SU-DHL-6 (cell line): Measurements from ENCODE around the gene PLEKHO1.

Experiments used
- H2AFZ ChIP-seq: fragments of 200-600 bp; sonication (generic); 2 replicates; pipeline ENCODE4 v1.6.1; 2014; ENCODE audit warnings: low read depth, mild to moderate bottlenecking, moderate library complexity, mixed read lengths, antibody characterized with exemption, low read length; ENCODE audit not compliant: severe bottlenecking
- H3F3A ChIP-seq: fragments of 200-600 bp; shearing (Covaris generic); 2 replicates; pipeline ENCODE4 v1.6.0; 2016; ENCODE audit warnings: antibody characterized with exemption, mild to moderate bottlenecking; ENCODE audit not compliant: insufficient read depth
- H3K27ac ChIP-seq: fragments of 200-600 bp; sonication (generic); 2 replicates; pipeline ENCODE4 v1.5.1; 2016; ENCODE audit warnings: low read depth, mild to moderate bottlenecking, low read length, moderate library complexity, mixed read lengths
- H3K27me3 ChIP-seq: fragments of 200-600 bp; sonication (generic), shearing (Covaris generic); 2 replicates; pipeline ENCODE4 v1.6.0; 2014; ENCODE audit warnings: mild to moderate bottlenecking, low read length
- H3K36me3 ChIP-seq: fragments of 200-600 bp; sonication (generic); 2 replicates; pipeline ENCODE4 v1.6.1; 2014; ENCODE audit warnings: mild to moderate bottlenecking, low read length, mixed read lengths
- H3K4me2 ChIP-seq: fragments of 300-600, 200-600 bp; shearing (Covaris generic), sonication (generic); 2 replicates; pipeline ENCODE4 v1.6.0; 2014; ENCODE audit warnings: low read length, low read depth, mild to moderate bottlenecking; ENCODE audit not compliant: poor library complexity, severe bottlenecking
- H3K4me3 ChIP-seq: fragments of 200-600 bp; sonication (generic); 2 replicates; pipeline ENCODE4 v1.5.1; 2014; ENCODE audit warnings: antibody characterized with exemption, low read length, mild to moderate bottlenecking, mixed read lengths; ENCODE audit not compliant: insufficient read depth, poor library complexity, severe bottlenecking
- H3K79me2 ChIP-seq: fragments of 200-600 bp; sonication (generic); 2 replicates; pipeline ENCODE4 v1.6.1; 2014; ENCODE audit warnings: mild to moderate bottlenecking, low read length, moderate library complexity; ENCODE audit not compliant: insufficient read depth
- H3K9ac ChIP-seq: fragments of 200-600 bp; sonication (generic); 2 replicates; pipeline ENCODE4 v1.7.0; 2014; ENCODE audit warnings: mild to moderate bottlenecking, low read length
- H3K9me2 ChIP-seq: fragments of 200-600 bp; sonication (generic); replicated peaks from 2 replicates; pipeline ENCODE4 v1.6.1; 2014; ENCODE audit warnings: low read length; ENCODE audit not compliant: insufficient read depth
- H3K9me3 ChIP-seq: fragments of 200-600 bp; sonication (generic); 2 replicates; pipeline ENCODE4 v1.6.1; 2014; ENCODE audit warnings: low read length, mixed read lengths; ENCODE audit not compliant: insufficient read depth
- H4K20me1 ChIP-seq: fragments of 200-600 bp; sonication (generic); 2 replicates; pipeline ENCODE4 v1.6.1; 2014; ENCODE audit warnings: low read depth, mild to moderate bottlenecking, antibody characterized with exemption, low read length, moderate library complexity, mixed read lengths
- CTCF ChIP-seq: fragments of 200-600 bp; sonication (generic); IDR thresholded peaks from one replicate; pipeline ENCODE4 v1.5.1; 2017; ENCODE audit warnings: antibody characterized with exemption, mild to moderate bottlenecking, low read length, moderate library complexity; ENCODE audit not compliant: insufficient read depth, poor library complexity, severe bottlenecking
- EZH2phosphoT487 ChIP-seq: fragments of 200-600 bp; sonication (generic), shearing (Covaris generic); conservative IDR thresholded peaks from 2 replicates; pipeline ENCODE4 v1.6.1; 2018; ENCODE audit warnings: mild to moderate bottlenecking, antibody characterized with exemption, low read length, moderate library complexity, mixed read lengths

Gene PLEKHO1

GRCh38 chr1:150178548-150178947 is 28.8 kb downstream of the PLEKHO1 start:
- Histone ChIP-seq H3K9me2 (no peaks in the 10 kb centered on the region), H3K4me2 (no peak overlapping the region)

GRCh38 chr1:150179867-150180266 is 30.2 kb downstream of the PLEKHO1 start:
- H3K9me2 ChIP-seq = no peaks in the 10 kb centered on the region
- H4K20me1 ChIP-seq = no peaks in the 10 kb centered on the region
- H2AFZ ChIP-seq = no peak overlapping the region
- H3K9me3 ChIP-seq = no peaks in the 10 kb centered on the region
- no peaks in the 10 kb centered on the region for H3K36me3 ChIP-seq
- no peaks in the 10 kb centered on the region for H3K79me2 ChIP-seq
- no peak overlapping the region for H3K27ac ChIP-seq
- no peak overlapping the region for H3K4me3 ChIP-seq
- no peaks in the 10 kb centered on the region for H3F3A ChIP-seq
- no peak overlapping the region for H3K9ac ChIP-seq
- TF ChIP-seq CTCF (no peak), EZH2phosphoT487 (no peak)
- no peak overlapping the region for H3K4me2 ChIP-seq
- no peaks in the 10 kb centered on the region for H3K27me3 ChIP-seq

More at GRCh38 chr1:150178548-150178947, 28.8 kb downstream of the PLEKHO1 start:
- no peaks in the 10 kb centered on the region for H3K27me3 ChIP-seq
- no peak overlapping the region for H3K4me3 ChIP-seq
- no peak overlapping the region for H2AFZ ChIP-seq
- H3K9ac ChIP-seq = no peak overlapping the region
- TF ChIP-seq EZH2phosphoT487 (no peak), CTCF (no peak)
- H3K27ac ChIP-seq = no peak overlapping the region
- no peaks in the 10 kb centered on the region for H3K79me2 ChIP-seq
- H4K20me1 ChIP-seq = no peaks in the 10 kb centered on the region
- no peaks in the 10 kb centered on the region for H3K36me3 ChIP-seq
- no peaks in the 10 kb centered on the region for H3F3A ChIP-seq
- H3K9me3 ChIP-seq = no peaks in the 10 kb centered on the region

- Histone ChIP-seq H3K9ac (no peak overlapping the region), H2AFZ (no peak overlapping the region), H3K4me3 (no peak overlapping the region), H3K36me3 (no peaks in the 10 kb centered on the region), H3F3A (no peaks in the 10 kb centered on the region), H3K27me3 (no peaks in the 10 kb centered on the region), H3K9me2 (no peaks in the 10 kb centered on the region), H3K9me3 (no peaks in the 10 kb centered on the region), H3K27ac (no peak overlapping the region), H3K4me2 (no peak overlapping the region), H3K79me2 (no peaks in the 10 kb centered on the region), H4K20me1 (no peaks in the 10 kb centered on the region)
- TF ChIP-seq EZH2phosphoT487 = no peak
- no peak for TF ChIP-seq CTCF
Measured at GRCh38 chr1:150180474-150180873, 30.8 kb downstream of the PLEKHO1 start.

GRCh38 chr1:150182247-150182646 is 32.5 kb downstream of the PLEKHO1 start:
- H2AFZ ChIP-seq = no peak overlapping the region

More at GRCh38 chr1:150182247-150182646, 32.5 kb downstream of the PLEKHO1 start:
- Histone ChIP-seq H3K4me2 (no peak overlapping the region), H3K27me3 (no peaks in the 10 kb centered on the region), H4K20me1 (no peaks in the 10 kb centered on the region), H3K4me3 (no peak overlapping the region), H3K9me3 (no peaks in the 10 kb centered on the region), H3K9me2 (no peaks in the 10 kb centered on the region), H3K36me3 (no peaks in the 10 kb centered on the region), H3F3A (no peaks in the 10 kb centered on the region), H3K27ac (no peak overlapping the region), H3K9ac (no peak overlapping the region), H3K79me2 (no peaks in the 10 kb centered on the region)
- TF ChIP-seq EZH2phosphoT487 (no peak), CTCF (no peak)
